ENCODE results near the gene NTN1.

GRCh38 chr17:9024497-9024896 is 3.2 kb downstream of the NTN1 start:
- TF ChIP-seq CTCF (IDR thresholded peaks at IDR 0.05) (no peak), POLR2AphosphoS5 (IDR thresholded peaks at IDR 0.05; ENCODE audit: insufficient read depth in 1 of 2, low read depth in 1 of 2) (peak in 1 of 2 donors; percentile 21)
